AG04450 (cell line): ENCODE data around the gene ZNF185. TPM values are rescaled to one million over a fixed set of nuclear protein-coding genes. Genes with fewer than 3 reads are reported as not detected.

Source experiments
- CTCF ChIA-PET: fragments of 300-600, 350-600 bp; formaldehyde crosslinking; extraction: SDS; loops from one replicate; lab custom pipeline; 2022; ENCODE audit warnings: antibody characterized with exemption, inconsistent platforms; lab: Charles Lee
- POLR2A ChIA-PET: fragments of 350-600 bp; formaldehyde crosslinking; extraction: SDS; loops from one replicate; lab custom pipeline; 2021; ENCODE audit warnings: antibody characterized with exemption, inconsistent platforms; lab: Yijun Ruan, JAX
- DNase-seq: peaks from one replicate; pipeline ENCODE4 v3.0.0-alpha.2; 2011; ENCODE audit warnings: low read depth, low spot score
- H3K27ac ChIP-seq: one replicate; pipeline ENCODE4 v1.5.1; 2012; ENCODE audit warnings: low read depth, low read length, control low read depth
- H3K27me3 ChIP-seq: one replicate; pipeline ENCODE4 v1.6.0; 2012; ENCODE audit warnings: low read length; ENCODE audit not compliant: control insufficient read depth, insufficient read depth
- H3K4me3 ChIP-seq: 2 replicates; pipeline ENCODE4 v1.5.1; 2011; ENCODE audit warnings: mild to moderate bottlenecking, low read depth, low read length, control low read depth
- H3K9me3 ChIP-seq: 2 replicates; pipeline ENCODE4 v1.5.1; 2012; ENCODE audit warnings: low read length; ENCODE audit not compliant: control insufficient read depth, insufficient read depth
- polyA plus RNA-seq: library from polyadenylated mRNA; depleted of rRNA; stranded (reverse); fragments of >200 nt; gene quantifications from 2 replicates; pipeline ENCODE4 v1.2.3, GENCODE V29; 2011
- TF ChIP-seq, protein P1 (sequence below): IDR thresholded peaks from 2 replicates; pipeline ENCODE4 v1.5.1; 2011; ENCODE audit warnings: low read depth, low read length, control low read depth, inconsistent platforms

The ZNF185 gene
- polyA plus RNA-seq, 1 experiment, result 10.3 TPM

DNA sequence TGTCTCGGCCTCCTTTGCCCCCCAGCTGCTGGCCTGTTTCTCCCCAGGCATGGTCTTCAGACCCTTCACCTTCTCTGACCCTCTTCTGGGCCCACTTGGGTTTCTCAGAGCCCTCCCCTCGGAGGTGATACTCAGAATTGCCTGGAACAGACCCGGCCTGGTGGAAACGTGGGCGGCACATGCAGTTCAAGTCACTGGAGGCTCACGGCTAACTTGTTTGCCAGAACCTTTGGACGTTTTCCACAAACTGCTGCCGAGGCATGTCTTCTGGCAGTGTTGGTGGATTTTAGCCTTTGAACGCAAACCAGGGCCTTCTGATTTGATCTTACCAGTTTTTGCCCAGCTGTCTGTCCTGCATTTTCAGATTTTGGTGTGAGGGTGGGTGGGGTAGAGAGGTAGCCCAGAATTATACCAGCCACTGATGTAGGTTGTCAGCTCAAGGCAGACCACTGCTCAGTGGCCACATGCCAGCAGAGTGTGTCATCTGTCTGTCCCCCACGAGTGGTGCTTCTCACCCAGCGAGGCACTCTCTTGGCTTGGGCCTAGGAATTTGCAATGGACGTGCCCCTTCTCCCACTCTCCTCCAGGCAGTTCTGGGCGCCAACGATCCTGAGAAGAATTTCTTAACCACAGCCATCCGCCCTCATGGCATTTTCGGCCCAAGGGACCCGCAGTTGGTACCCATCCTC is 32.5 kb upstream of the ZNF185 start:
- TF ChIP-seq, protein P1, sequence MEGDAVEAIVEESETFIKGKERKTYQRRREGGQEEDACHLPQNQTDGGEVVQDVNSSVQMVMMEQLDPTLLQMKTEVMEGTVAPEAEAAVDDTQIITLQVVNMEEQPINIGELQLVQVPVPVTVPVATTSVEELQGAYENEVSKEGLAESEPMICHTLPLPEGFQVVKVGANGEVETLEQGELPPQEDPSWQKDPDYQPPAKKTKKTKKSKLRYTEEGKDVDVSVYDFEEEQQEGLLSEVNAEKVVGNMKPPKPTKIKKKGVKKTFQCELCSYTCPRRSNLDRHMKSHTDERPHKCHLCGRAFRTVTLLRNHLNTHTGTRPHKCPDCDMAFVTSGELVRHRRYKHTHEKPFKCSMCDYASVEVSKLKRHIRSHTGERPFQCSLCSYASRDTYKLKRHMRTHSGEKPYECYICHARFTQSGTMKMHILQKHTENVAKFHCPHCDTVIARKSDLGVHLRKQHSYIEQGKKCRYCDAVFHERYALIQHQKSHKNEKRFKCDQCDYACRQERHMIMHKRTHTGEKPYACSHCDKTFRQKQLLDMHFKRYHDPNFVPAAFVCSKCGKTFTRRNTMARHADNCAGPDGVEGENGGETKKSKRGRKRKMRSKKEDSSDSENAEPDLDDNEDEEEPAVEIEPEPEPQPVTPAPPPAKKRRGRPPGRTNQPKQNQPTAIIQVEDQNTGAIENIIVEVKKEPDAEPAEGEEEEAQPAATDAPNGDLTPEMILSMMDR, result no peak
- Histone ChIP-seq H3K27ac (no peak overlapping the region), H3K4me3 (no peak overlapping the region), H3K27me3 (no peaks in the 10 kb centered on the region), H3K9me3 (no peaks in the 10 kb centered on the region)
- DNase-seq, result no peak
- ChIA-PET CTCF (no interaction called here), POLR2A (no interaction called here)

DNA sequence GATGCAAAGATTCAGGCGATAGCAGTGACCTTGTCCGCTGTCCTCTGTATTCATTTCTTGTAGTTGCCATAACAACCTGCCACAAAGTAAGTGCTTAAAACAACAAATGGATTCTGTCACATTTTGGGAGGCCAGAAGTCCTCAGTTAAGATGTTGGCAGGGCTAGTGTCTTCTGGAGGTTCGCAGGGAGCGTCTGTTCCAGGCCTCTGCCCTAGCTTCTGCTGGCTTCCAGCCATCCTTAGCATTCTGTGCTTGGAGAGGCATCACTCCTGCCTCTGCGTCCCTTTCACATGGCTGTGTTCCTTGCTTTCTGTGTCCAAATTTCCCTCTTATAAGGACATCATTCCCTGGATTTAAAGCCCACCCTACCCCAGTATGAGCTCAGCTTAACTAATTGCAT is 31.5 kb upstream of the ZNF185 start:
- DNase-seq, result no peak
- no peaks in the 10 kb centered on the region for H3K27me3 ChIP-seq
- TF ChIP-seq, protein P1, result no peak
- H3K4me3 ChIP-seq, result no peak overlapping the region
- H3K9me3 ChIP-seq, result no peaks in the 10 kb centered on the region
- no peak overlapping the region for H3K27ac ChIP-seq
- ChIA-PET POLR2A (no interaction called here), CTCF (no interaction called here)

DNA sequence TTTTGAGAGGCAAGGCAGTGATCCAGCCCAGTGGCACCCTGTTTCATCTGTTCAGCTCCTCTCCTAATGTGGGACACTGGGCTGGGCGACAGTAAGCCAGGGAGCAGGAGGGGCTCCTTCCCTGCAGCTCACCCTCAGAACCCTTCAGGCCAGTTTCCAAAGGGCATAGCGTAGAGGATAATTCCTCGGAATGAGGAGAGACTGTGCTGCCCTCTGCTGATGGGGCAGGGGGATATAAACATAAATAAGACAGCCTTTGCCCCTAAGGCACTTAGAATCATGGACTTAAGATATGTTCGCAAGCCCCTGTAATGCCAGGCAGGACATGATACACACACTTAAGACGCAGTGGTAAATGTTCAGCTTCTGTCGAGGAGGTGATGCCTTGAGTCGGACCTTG is 27.9 kb upstream of the ZNF185 start:
- Histone ChIP-seq H3K4me3 (no peak overlapping the region), H3K9me3 (no peaks in the 10 kb centered on the region), H3K27ac (no peak overlapping the region), H3K27me3 (no peaks in the 10 kb centered on the region)
- DNase-seq, result no peak
- TF ChIP-seq, protein P1, result no peak
- ChIA-PET POLR2A (no interaction called here), CTCF (no interaction called here)

DNA sequence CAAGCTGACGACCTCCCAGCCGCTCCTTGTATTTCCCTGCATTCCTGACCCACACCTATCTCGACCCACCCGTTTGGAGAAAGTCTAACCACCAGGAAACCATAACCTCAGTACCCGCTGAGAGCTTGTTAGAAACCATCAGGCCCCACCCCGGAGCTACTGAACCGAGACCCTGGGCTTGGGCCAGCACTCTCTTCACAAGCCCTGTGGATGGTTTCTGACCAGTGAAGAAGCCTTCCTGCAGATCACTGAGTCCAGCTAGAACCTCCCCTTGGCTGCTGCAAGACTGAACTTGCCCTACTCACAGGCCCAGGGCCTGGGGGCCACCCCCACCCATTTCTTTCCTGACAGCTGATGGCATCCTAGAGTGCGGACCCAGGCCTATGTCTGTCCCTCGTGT is 26.6 kb upstream of the ZNF185 start:
- TF ChIP-seq, protein P1, result no peak
- DNase-seq, result no peak
- Histone ChIP-seq H3K4me3 (no peak overlapping the region), H3K9me3 (no peaks in the 10 kb centered on the region), H3K27ac (no peak overlapping the region), H3K27me3 (no peaks in the 10 kb centered on the region)
- ChIA-PET CTCF (no interaction called here), POLR2A (no interaction called here)

DNA sequence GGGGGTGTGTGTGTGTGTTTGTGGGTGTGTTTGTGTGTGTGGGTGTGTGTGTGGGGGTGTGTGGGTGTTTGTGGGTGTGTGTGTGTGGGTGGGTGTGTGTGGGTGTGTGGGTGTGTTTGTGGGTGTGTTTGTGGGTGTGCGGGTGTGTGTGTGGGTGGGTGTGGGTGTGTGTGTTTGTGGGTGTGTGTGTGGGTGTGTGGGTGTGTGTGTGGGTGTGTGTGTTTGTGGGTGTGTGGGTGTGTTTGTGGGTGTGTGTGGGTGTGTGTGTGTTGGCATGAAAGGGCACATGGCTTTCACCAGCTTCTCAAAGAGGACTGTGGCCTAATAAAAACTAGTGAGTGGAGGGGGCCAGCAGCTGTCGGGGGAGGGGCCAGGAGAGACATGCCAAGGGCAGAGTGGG is 25.3 kb upstream of the ZNF185 start:
- TF ChIP-seq, protein P1, result no peak
- Histone ChIP-seq H3K27ac (no peak overlapping the region), H3K9me3 (no peaks in the 10 kb centered on the region), H3K4me3 (no peak overlapping the region), H3K27me3 (no peaks in the 10 kb centered on the region)
- DNase-seq, result no peak
- POLR2A ChIA-PET, result no interaction called here
- CTCF ChIA-PET, result no interaction called here
